ENCODE measurements around the gene TP73.
A peak's percentile ranks its signal among the peaks of the same experiment; 100 is the strongest.
"Not testable (repeated sequence)": the region's sequence is repeated elsewhere in the genome, so short reads cannot be mapped to it uniquely, and the experiment has no call there.

TP73 gene

GRCh38 chr1:3746389-3746829, 94.1 kb downstream of the TP73 start:
- DNase-seq, result peak in 1 of 5 donors; percentile 5

DNA sequence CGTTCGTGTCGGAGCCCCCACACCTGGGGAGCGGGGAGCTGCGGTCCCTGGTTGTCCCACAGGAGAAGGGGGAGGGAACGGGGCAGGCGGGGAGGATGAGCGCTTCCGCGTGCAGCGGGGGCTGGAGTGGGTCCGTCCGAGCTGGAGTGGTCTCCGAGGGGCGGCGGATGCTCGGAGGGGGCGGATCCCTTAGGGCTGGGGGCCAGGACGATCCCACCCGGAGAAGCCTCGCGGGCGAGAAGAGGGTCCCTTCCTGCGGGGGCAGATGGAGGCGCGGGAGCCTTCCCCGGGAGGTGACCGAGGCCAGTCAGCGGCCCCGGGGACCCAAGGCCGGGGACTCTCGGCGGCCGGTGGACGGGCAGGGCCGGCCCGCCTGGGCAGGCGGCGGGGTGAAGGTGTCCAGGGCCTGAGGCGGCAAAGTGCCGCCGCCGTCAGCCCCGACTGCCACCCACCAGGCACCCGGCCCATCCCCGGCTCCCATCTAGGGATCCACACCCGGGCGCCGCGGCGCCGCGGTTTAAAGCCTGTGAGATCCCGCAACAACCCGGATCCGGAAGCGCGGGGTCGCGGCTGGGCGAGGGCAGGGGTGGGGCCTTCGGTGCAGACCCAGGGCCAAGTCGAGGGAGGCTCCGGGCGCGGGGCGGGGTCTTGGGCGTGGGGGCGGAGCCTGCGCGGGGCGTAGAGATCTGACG, 94.7 kb downstream of the TP73 start:
- peak; percentile 72 to 86 (median 79) for DNase-seq

DNA sequence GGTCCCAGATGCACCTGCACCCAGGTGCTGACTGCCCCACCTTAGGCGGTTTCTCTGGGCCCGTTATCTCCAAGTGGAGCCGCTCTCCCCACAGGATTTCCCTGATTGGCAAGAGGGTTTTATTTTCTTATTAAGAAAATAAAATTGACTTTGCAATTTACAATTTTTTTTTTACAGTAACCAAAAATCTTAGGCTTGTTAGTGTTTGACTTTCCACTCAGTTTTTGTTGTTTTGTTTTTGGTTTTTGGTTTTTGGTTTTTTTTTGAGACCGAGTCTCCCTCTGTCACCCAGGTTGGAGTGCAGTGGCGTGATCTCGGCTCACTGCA, 95.2 kb downstream of the TP73 start:
- DNase-seq, result no peak

DNA sequence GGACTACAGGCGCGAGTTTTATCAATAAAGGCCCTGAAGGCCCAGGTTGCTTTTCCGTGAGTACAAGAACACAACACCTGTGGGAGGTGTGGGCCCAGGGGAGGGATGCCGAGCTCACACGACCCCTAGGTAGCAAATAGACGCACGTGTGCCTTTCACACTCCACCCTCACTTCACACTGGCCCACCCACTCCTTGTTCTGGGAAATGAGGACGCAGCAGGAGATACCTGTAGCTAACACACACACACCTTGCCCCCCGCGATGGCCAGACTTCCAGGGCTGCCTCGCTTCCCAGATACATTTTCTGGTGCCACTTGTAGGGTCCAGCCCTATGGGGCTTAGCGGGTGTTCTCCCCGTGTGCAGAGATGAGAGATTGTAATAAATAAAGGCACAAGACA, 95.6 kb downstream of the TP73 start:
- DNase-seq, result no peak

GRCh38 chr1:3748316-3748900, 96.1 kb downstream of the TP73 start:
- not testable (repeated sequence) for DNase-seq

DNA sequence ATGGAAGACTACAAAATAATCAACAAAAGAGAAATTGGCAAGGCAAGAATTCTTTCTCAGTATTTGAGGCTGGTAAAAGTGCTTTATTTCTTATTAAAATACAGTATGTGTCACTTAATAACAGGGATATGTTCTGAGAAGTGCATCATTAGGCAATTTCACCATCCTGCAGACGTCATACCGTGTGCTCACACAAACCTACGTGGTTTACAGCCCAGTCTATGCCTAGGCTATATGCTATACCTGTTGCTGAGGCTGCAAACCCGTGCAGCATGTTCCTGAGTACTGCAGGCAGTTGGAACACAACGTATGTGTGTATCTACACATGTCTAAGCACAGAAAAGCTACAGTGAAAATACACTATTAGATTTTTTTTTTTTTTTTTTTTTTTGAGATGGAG, 97.2 kb downstream of the TP73 start:
- no peak for DNase-seq

GRCh38 chr1:3750741-3751140, 98.4 kb downstream of the TP73 start:
- DNase-seq, result no peak

GRCh38 chr1:3752400-3752945, 100.2 kb downstream of the TP73 start, which contains the start of gene CCDC27:
CCDC27 (plus strand) TSS chr1:3752450; CDS start chr1:3752482, 32 bp downstream.
- no peak for DNase-seq

GRCh38 chr1:3753656-3754454, 101.5 kb downstream of the TP73 start:
- DNase-seq, result no peak

GRCh38 chr1:3756394-3756793, 104.1 kb downstream of the TP73 start:
- DNase-seq, result no peak

- DNase-seq, result no peak
Measured at GRCh38 chr1:3759164-3759563, 106.8 kb downstream of the TP73 start.

- DNase-seq, result no peak
Measured at GRCh38 chr1:3759796-3760195, 107.5 kb downstream of the TP73 start.

DNA sequence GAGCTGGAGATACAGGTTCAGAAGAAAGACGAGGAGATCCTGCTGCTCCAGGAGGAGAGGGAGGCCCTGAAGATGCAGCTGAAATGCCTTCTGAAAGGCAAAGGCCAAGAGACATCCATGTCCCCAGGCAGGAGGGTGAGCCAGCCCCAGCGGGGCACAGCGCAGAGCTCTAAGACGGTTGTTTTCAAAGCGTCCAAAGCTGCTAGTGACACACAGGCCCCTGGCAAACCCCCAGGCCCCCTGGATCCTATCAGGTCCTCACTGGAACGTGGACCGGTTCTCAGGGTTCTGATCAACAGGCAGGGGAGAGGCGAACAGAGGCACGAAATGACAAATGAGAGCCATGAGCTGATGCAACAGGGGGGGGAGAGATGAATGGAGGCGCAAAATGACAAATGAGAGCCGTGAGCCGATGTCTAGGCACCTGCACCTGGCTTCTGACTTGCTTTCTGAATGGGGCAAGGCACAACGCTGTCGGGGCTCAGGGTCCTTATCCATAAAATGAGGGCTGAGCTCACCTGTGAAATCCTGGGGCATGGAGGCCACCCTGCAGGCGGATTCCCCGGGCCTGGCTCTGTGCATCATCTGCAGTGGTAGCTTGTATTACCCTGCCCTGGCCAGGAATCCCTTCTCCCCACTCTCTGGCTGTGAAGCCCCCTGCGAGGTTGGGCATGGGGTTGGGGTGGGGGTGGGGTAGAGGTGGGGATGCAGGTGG, 109.1 kb downstream of the TP73 start:
- no peak for DNase-seq

- DNase-seq, result no peak
Measured at GRCh38 chr1:3762151-3762872, 110.0 kb downstream of the TP73 start.

GRCh38 chr1:3762873-3763228, 110.5 kb downstream of the TP73 start:
- DNase-seq, result no peak

DNA sequence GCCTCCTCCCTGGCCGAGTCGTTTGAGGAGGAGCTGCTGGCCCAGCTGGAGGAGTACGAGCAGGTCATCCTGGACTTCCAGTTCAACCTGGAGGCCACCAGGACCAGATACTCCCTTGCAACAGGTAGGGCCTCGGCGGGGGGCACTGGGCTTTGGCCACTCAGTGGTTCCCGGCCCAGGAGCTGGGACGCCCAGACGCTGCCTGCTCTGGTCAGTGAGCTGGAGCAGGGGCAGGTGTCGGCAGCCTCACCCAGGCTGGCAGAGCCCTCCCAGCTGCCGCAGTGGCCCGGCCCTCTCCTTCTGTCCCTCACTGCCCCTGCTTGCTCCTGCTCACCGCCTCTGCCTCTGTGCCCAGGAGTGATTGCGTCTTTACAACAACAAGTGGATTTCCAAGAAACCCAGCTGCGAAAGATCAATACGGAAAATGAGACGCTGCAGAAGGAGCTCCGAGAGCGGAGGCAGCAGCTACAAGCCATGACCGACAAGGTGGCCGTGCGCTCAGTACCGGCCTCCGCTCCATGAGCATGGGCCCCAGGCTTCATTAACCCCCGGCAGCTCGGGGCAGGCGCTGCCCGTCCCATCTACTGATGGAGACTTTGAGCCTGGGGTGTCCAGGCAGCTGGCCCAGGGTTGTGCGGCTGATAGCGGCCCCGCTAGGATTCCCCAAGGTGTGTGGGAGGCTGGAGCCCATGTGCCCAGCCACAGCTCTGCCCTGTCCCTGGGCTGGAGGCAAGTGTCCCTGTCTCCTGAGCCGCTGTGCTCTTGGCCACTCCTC, 111.2 kb downstream of the TP73 start:
- DNase-seq, result no peak

DNA sequence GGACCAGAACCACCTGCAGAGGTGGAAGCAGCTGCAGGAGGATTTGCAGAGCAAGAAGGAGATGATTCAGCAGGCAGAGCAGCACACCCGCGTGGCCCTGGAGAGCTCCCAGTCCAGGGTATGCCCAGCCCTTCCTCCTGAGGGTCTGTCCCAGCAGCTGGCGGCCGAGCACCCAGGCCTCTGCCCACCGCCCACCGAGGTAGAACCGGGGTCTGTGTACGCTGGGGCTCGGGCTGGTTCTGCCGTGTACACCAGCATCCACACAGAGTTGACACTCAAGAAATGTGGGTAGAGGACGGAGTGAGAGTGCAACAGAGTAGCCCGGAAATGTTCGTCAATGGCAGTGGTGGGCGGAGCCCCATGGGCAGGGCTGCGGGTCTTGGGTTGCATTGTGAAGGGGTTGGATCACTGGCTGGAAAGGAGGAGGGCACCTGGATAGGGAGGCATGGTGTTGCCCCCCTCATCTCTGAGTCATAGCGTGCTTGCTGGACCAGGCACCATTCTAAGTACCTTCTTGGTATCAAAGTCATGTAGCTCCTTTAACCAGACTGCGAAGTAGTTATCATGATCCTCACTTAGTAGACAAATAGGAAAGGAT, 115.1 kb downstream of the TP73 start:
- DNase-seq, result no peak

GRCh38 chr1:3768811-3769390, 116.6 kb downstream of the TP73 start:
- no peak for DNase-seq

GRCh38 chr1:3770047-3770765, 117.9 kb downstream of the TP73 start:
- DNase-seq, result no peak
